Mucosa of descending colon (tissue), 3 donors: ENCODE data around the gene SPPL3. TPM values are rescaled to one million over a fixed set of nuclear protein-coding genes. Genes with fewer than 3 reads are reported as not detected.

Experiments
- ATAC-seq: fragments of 200-7000 bp; cut with Tn5 transposase; one replicate; pipeline ENCODE4 v1.9.1; 2020; ENCODE audit warnings: mild to moderate bottlenecking, moderate library complexity
- DNase-seq, 3 donors: peaks; one replicate each; pipeline ENCODE4 v3.0.0-alpha.2; 2020
- H3K36me3 ChIP-seq: fragments of 200-600 bp; one replicate; pipeline ENCODE4 v1.8.0; 2021; ENCODE audit warnings: low read depth, mild to moderate bottlenecking
- H3K4me1 ChIP-seq: fragments of 200-600 bp; one replicate; pipeline ENCODE4 v1.8.0; 2021; ENCODE audit warnings: low read depth, mild to moderate bottlenecking
- H3K4me3 ChIP-seq: fragments of 200-600 bp; one replicate; pipeline ENCODE4 v1.8.0; 2021; ENCODE audit warnings: mild to moderate bottlenecking
- H3K9me3 ChIP-seq: fragments of 200-600 bp; one replicate; pipeline ENCODE4 v1.8.0; 2021; ENCODE audit warnings: mild to moderate bottlenecking
- intact Hi-C, 2 donors: fragments of 100-400 bp; cut with DNase I in 1 of 2; cut with micrococcal nuclease in 1 of 2; formaldehyde crosslinking; loops; one replicate each; pipeline versions ENCODE4 v1.11.0 to v1.11.1; 2022; cut with DNase I, micrococcal nuclease
- total RNA-seq, 3 donors: library from RNA; stranded (reverse); fragmentation: NEBNext Ultra II Directional in 2 of 3; extraction: Animal tissue kit (Norgen Biotek cat#: 25700) in 2 of 3; gene quantifications; one replicate each; pipeline versions ENCODE4 v1.2.1 to v1.2.4, GENCODE V29; 2021 to 2023
- TF ChIP-seq, protein P1 (sequence below): fragments of 200-600 bp; IDR thresholded peaks from one replicate; pipeline ENCODE4 v1.8.0; 2022; ENCODE audit warnings: antibody characterized with exemption, mild to moderate bottlenecking
- donor health status: DM: no; HTN: no; CAD: no; lungs with moderate emphysema.
- donor health status: DM: no; HTN: no; CAD: no.
- donor health status: DM: no; HTN: yes; CAD: no.

The SPPL3 gene
- total RNA-seq, 3 donors from 2014 or later, result 51.8 to 72.1 (median 65.6) TPM

DNA sequence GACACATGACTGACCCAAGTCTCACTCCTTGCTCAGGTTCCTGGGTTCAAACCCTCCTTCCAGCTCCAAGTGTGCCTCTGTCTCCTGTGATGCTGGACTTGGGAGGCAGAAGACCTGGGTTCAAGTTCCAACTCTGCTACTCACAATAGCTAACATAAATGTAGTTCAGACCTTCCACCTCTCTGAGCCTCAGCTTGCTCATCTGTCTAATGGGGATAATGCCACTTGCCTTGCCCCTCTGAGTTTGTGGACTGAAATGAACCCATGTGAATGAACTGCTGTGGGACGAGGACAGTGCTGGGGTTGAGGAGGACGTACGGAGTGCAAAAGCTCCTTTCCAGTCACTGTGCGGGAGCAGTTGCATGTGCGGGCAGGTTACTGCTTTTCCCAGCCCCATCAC is 137.6 kb downstream of the SPPL3 start:
- Histone ChIP-seq H3K36me3 (no peaks in the 10 kb centered on the region), H3K4me3 (no peak overlapping the region), H3K9me3 (no peaks in the 10 kb centered on the region), H3K4me1 (peaks cover 22% of the 10 kb centered on the region)
- no peak for DNase-seq
- intact Hi-C loops, result no loop called here
- TF ChIP-seq, protein P1, sequence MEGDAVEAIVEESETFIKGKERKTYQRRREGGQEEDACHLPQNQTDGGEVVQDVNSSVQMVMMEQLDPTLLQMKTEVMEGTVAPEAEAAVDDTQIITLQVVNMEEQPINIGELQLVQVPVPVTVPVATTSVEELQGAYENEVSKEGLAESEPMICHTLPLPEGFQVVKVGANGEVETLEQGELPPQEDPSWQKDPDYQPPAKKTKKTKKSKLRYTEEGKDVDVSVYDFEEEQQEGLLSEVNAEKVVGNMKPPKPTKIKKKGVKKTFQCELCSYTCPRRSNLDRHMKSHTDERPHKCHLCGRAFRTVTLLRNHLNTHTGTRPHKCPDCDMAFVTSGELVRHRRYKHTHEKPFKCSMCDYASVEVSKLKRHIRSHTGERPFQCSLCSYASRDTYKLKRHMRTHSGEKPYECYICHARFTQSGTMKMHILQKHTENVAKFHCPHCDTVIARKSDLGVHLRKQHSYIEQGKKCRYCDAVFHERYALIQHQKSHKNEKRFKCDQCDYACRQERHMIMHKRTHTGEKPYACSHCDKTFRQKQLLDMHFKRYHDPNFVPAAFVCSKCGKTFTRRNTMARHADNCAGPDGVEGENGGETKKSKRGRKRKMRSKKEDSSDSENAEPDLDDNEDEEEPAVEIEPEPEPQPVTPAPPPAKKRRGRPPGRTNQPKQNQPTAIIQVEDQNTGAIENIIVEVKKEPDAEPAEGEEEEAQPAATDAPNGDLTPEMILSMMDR, result no peak
- ATAC-seq, result no peak

DNA sequence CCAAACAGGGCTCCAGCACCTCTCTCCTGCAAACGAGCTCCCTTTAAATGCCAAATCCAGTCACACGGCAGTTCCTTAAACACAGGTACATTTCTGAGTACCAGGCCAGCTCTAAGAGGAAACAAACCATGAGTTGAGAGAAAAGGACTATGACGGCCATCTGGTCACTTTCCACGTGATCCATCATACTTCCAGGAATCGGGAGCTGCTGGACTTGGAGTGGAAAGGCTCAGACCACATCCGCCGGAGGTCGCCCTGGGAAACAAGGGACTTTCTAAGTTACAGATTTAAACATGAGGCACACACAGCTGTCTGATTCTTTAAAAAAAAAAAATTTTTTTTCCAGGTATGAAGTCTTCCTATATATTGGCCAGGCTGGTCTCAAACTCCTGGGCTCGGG is 139.3 kb downstream of the SPPL3 start:
- intact Hi-C loops, result no loop called here
- TF ChIP-seq, protein P1, result no peak
- H3K4me1 ChIP-seq, result peaks cover 22% of the 10 kb centered on the region
- DNase-seq, result no peak
- H3K4me3 ChIP-seq, result no peak overlapping the region
- no peak for ATAC-seq
- H3K9me3 ChIP-seq, result no peaks in the 10 kb centered on the region
- H3K36me3 ChIP-seq, result no peaks in the 10 kb centered on the region

DNA sequence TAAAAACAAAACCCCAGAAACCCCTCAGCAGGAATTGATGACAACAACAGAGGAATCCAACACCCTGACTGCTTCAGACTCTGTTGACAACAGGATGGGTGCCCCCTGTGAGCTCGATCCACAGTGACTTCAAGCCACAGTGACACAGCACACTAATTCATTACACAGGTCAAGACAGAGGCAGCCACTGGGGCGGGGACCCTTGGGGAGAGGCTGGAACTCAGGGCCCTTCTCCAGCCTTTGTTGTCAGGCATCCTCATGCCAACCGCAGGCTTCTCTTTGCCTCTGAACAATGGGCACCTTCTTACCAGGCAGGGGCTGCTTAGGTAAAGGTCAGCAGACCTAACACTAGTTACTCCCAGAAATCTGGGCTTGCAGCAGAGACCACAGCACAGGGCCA is 140.9 kb downstream of the SPPL3 start:
- ATAC-seq (no peak), DNase-seq (no peak)
- H3K4me1 ChIP-seq, result peaks cover 22% of the 10 kb centered on the region
- no peaks in the 10 kb centered on the region for H3K9me3 ChIP-seq
- no peak overlapping the region for H3K4me3 ChIP-seq
- TF ChIP-seq, protein P1, result no peak
- H3K36me3 ChIP-seq, result no peaks in the 10 kb centered on the region
- intact Hi-C loops, result no loop called here

DNA sequence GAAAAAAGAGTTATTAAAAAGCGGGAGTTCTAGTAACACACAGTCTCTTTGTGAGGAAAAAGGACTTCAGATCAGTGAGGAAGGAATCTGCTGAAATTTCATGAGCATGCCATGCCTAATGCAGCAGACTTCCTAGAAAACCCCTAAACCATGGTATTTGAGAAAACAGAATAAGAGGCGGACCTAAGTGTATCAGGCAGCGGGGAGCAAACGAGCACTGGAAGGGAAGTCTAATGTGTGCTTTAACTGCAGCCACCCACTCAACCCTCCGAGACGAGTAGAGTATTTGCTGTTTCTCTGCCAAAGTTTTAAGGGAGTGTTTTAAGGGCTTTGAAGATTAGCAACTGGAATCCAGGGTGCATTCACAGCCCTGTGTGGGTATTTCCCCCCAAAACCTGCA is 142.1 kb downstream of the SPPL3 start:
- intact Hi-C loops, result no loop called here
- H3K4me1 ChIP-seq, result peaks cover 24% of the 10 kb centered on the region
- TF ChIP-seq, protein P1, result no peak
- H3K9me3 ChIP-seq, result no peaks in the 10 kb centered on the region
- H3K36me3 ChIP-seq, result no peaks in the 10 kb centered on the region
- DNase-seq, result no peak
- no peak for ATAC-seq
- no peak overlapping the region for H3K4me3 ChIP-seq

DNA sequence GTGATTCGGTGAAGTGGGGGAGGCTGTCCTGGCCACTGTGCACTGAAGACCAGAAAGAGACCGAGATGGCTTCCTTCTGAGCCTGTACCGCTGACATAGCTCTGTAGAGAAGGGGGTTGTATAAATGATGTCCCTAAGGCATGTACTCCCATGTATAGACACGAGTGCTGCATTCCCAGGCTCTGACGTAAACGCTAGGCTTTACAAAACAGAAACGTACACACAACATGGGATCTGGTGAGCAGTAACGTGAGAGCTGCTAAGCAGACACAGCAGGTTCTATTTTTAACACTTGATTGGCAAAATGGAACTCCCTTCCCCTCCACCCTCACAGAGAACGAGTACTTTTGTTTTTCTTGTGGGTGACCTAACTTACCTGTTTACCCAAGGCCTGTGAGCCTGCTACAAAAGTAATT is 142.6 kb downstream of the SPPL3 start:
- intact Hi-C loops, result no loop called here
- Histone ChIP-seq H3K9me3 (no peaks in the 10 kb centered on the region), H3K36me3 (no peaks in the 10 kb centered on the region), H3K4me3 (no peak overlapping the region), H3K4me1 (peaks cover 24% of the 10 kb centered on the region)
- TF ChIP-seq, protein P1, result no peak
- no peak for ATAC-seq
- no peak for DNase-seq
